Liver (tissue), 9 donors: ENCODE measurements around the gene SH2D2A. TPM values are rescaled to one million over a fixed set of nuclear protein-coding genes. Genes with fewer than 3 reads are reported as not detected.

ENCODE experiments used
- DNase-seq: peaks from one replicate; pipeline ENCODE4 v3.0.0-alpha.2; 2017; ENCODE audit warnings: low spot score
- H3K27ac ChIP-seq, 2 donors: one replicate each; pipeline ENCODE4 v1.7.0; 2013; ENCODE audit warnings: inconsistent platforms in 2 of 2, low read length in 2 of 2, control low read depth in 1 of 2, low read depth in 1 of 2, mild to moderate bottlenecking in 1 of 2
- H3K27me3 ChIP-seq, 4 donors: one replicate each; pipeline versions ENCODE4 v1.6.1 to v1.7.0; 2013; ENCODE audit warnings: low read length in 3 of 4, inconsistent platforms in 1 of 4, mild to moderate bottlenecking in 1 of 4, moderate library complexity in 1 of 4; ENCODE audit not compliant: control insufficient read depth in 4 of 4, insufficient read depth in 4 of 4
- H3K36me3 ChIP-seq, 4 donors: one replicate each; pipeline versions ENCODE4 v1.6.1 to v1.7.0; 2013; ENCODE audit warnings: low read length in 3 of 4, mild to moderate bottlenecking in 3 of 4, low read depth in 1 of 4, moderate library complexity in 1 of 4; ENCODE audit not compliant: control insufficient read depth in 4 of 4, insufficient read depth in 3 of 4
- H3K4me1 ChIP-seq, 4 donors: one replicate each; pipeline versions ENCODE4 v1.6.1 to v1.7.0; 2013; ENCODE audit warnings: low read length in 3 of 4, mild to moderate bottlenecking in 3 of 4, moderate library complexity in 1 of 4; ENCODE audit not compliant: control insufficient read depth in 4 of 4, insufficient read depth in 4 of 4
- H3K4me3 ChIP-seq, 3 donors: one replicate each; pipeline versions ENCODE4 v1.6.1 to v1.7.0; 2013; ENCODE audit warnings: low read length in 3 of 3, control low read depth in 1 of 3, low read depth in 1 of 3, mild to moderate bottlenecking in 1 of 3
- H3K9ac ChIP-seq, 2 donors: one replicate each; pipeline ENCODE4 v1.7.0; 2013; ENCODE audit warnings: low read length in 2 of 2, mild to moderate bottlenecking in 2 of 2, moderate library complexity in 2 of 2, control low read depth in 1 of 2, low read depth in 1 of 2
- H3K9me3 ChIP-seq, 4 donors: one replicate each; pipeline versions ENCODE4 v1.6.1 to v1.7.0; 2013; ENCODE audit warnings: low read length in 3 of 4; ENCODE audit not compliant: control insufficient read depth in 4 of 4
- ATF3 ChIP-seq: IDR thresholded peaks from 2 replicates; pipeline ENCODE4 v1.6.1; 2016; ENCODE audit warnings: antibody characterized with exemption
- CTCF ChIP-seq: fragments of 150-350 bp; IDR thresholded peaks from 2 replicates; pipeline ENCODE4 v1.5.1; 2017; ENCODE audit warnings: improper control_type of control experiment, low read depth, low read length; ENCODE audit not compliant: missing input control
- FOXA1 ChIP-seq: IDR thresholded peaks from 2 replicates; pipeline ENCODE4 v1.6.1; 2016; ENCODE audit warnings: antibody characterized with exemption
- FOXA2 ChIP-seq: IDR thresholded peaks from 2 replicates; pipeline ENCODE4 v1.6.1; 2016; ENCODE audit warnings: antibody characterized with exemption
- GABPA ChIP-seq, 2 donors: IDR thresholded peaks in 1 of 2; conservative IDR thresholded peaks in 1 of 2; 2 replicates each; pipeline ENCODE4 v1.6.1; 2016; ENCODE audit warnings: antibody characterized with exemption in 2 of 2, mild to moderate bottlenecking in 1 of 2, moderate library complexity in 1 of 2
- HNF4A ChIP-seq, 2 donors: conservative IDR thresholded peaks; 2 replicates each; pipeline ENCODE4 v1.6.1; 2016; ENCODE audit warnings: antibody characterized with exemption in 2 of 2, mild to moderate bottlenecking in 2 of 2
- HNF4G ChIP-seq: IDR thresholded peaks from 2 replicates; pipeline ENCODE4 v1.6.1; 2016; ENCODE audit warnings: antibody characterized with exemption
- JUND ChIP-seq, 2 donors: IDR thresholded peaks; 2 replicates each; pipeline ENCODE4 v1.6.1; 2016; ENCODE audit warnings: antibody characterized with exemption in 2 of 2
- MAX ChIP-seq: IDR thresholded peaks from 2 replicates; pipeline ENCODE4 v1.6.1; 2016; ENCODE audit warnings: antibody characterized with exemption
- NR2F2 ChIP-seq: IDR thresholded peaks from 2 replicates; pipeline ENCODE4 v1.6.1; 2016; ENCODE audit warnings: antibody characterized with exemption
- REST ChIP-seq: IDR thresholded peaks from 2 replicates; pipeline ENCODE4 v1.6.1; 2016; ENCODE audit warnings: antibody characterized with exemption, mild to moderate bottlenecking
- RXRA ChIP-seq, 2 donors: IDR thresholded peaks; 2 replicates each; pipeline ENCODE4 v1.6.1; 2017 to 2018; ENCODE audit warnings: antibody characterized with exemption in 2 of 2, mild to moderate bottlenecking in 1 of 2
- SP1 ChIP-seq: IDR thresholded peaks from 2 replicates; pipeline ENCODE4 v1.6.1; 2018; ENCODE audit warnings: antibody characterized with exemption, mild to moderate bottlenecking
- TAF1 ChIP-seq: conservative IDR thresholded peaks from 2 replicates; pipeline ENCODE4 v1.6.1; 2016; ENCODE audit warnings: antibody characterized with exemption, mild to moderate bottlenecking
- YY1 ChIP-seq: IDR thresholded peaks from 2 replicates; pipeline ENCODE4 v1.6.1; 2016; ENCODE audit warnings: antibody characterized with exemption, mild to moderate bottlenecking
- ZBTB33 ChIP-seq: IDR thresholded peaks from 2 replicates; pipeline ENCODE4 v1.6.1; 2016; ENCODE audit warnings: antibody characterized with exemption
- WGBS: extraction: QIAGEN DNeasy Blood & Tissue Kit; methylation state at CpG from one replicate; pipeline ENCODE4 v1.1.7; 2013; 5-methylcytosine and 5-hydroxymethylcytosine counted together
- polyA plus RNA-seq, 2 donors: library from polyadenylated mRNA; stranded (reverse) in 1 of 2; unstranded in 1 of 2; fragments of 200-250 nt in 1 of 2; fragments of >200 nt in 1 of 2; fragmentation: Nextera tagmentation in 1 of 2; extraction: Ambion mirVana in 1 of 2; gene quantifications; one replicate each; pipeline versions ENCODE4 v1.2.1 to v1.2.3, GENCODE V29; 2013 to 2015
- total RNA-seq, 2 donors: library from RNA; depleted of rRNA; stranded (reverse); fragments of >200 nt; gene quantifications; one replicate each; pipeline ENCODE4 v1.2.3, GENCODE V29; 2014
- donor health status: healthy.
- donor health status: healthy.
- donor health status: healthy.
- donor health status: healthy.
- donor health status: healthy.

Gene SH2D2A
- total and polyA plus RNA-seq, 4 donors: 0.14 to 0.38 (median 0.24) TPM

GRCh38 chr1:156840898-156841279 is 24.2 kb upstream of the SH2D2A start:
- no peak for DNase-seq
- Histone ChIP-seq H3K9me3 (no peaks in the 10 kb centered on the region), H3K9ac (no peak overlapping the region), H3K4me3 (no peak overlapping the region), H3K27ac (no peak overlapping the region), H3K36me3 (no peaks in the 10 kb centered on the region), H3K27me3 (peaks cover 0 to 8% (median 6%) of the 10 kb centered on the region in 4 donors), H3K4me1 (peaks cover 0 to 6% (median 4%) of the 10 kb centered on the region in 4 donors)
- no peak for TF ChIP-seq HNF4G
- no peak for TF ChIP-seq NR2F2
- no peak for TF ChIP-seq GABPA (IDR thresholded peaks at IDR 0.05 in 1 of 2, conservative IDR thresholded peaks at IDR 0.05 in 1 of 2)
- no peak for TF ChIP-seq ZBTB33
- no peak for TF ChIP-seq REST
- no peak for TF ChIP-seq FOXA1
- TF ChIP-seq MAX: no peak
- 65% methylated on average over 14 of the region's 14 CpGs for WGBS

- WGBS: 55% methylated on average over 8 of the region's 8 CpGs
- no peak for DNase-seq
- peaks cover 0 to 8% (median 5%) of the 10 kb centered on the region in 4 donors for H3K27me3 ChIP-seq
- H3K9ac ChIP-seq: no peak overlapping the region
- no peaks in the 10 kb centered on the region for H3K36me3 ChIP-seq
- peaks cover 0 to 6% (median 4%) of the 10 kb centered on the region in 4 donors for H3K4me1 ChIP-seq
- H3K9me3 ChIP-seq: no peaks in the 10 kb centered on the region
- TF ChIP-seq TAF1 (no peak), YY1 (no peak), HNF4A (conservative IDR thresholded peaks at IDR 0.05) (no peak), ATF3 (no peak), GABPA (IDR thresholded peaks at IDR 0.05 in 1 of 2, conservative IDR thresholded peaks at IDR 0.05 in 1 of 2) (no peak), CTCF (no peak), SP1 (no peak), FOXA2 (no peak), REST (no peak), FOXA1 (no peak), ZBTB33 (no peak), JUND (IDR thresholded peaks at IDR 0.05) (no peak), NR2F2 (no peak), RXRA (IDR thresholded peaks at IDR 0.05) (no peak), MAX (no peak)
- no peak overlapping the region for H3K27ac ChIP-seq
- H3K4me3 ChIP-seq: no peak overlapping the region
Measured at GRCh38 chr1:156840186-156840897, 23.7 kb upstream of the SH2D2A start.
